HG02938 (cell line): Measurements from ENCODE around the gene ZNF550.

ENCODE experiments used
- ATAC-seq: cut with Tn5 transposase; IDR thresholded peaks from one replicate; pipeline ENCODE4 v1.9.1; 2021; ENCODE audit warnings: mild to moderate bottlenecking, moderate library complexity; ENCODE audit not compliant: unreplicated experiment

Gene ZNF550

DNA sequence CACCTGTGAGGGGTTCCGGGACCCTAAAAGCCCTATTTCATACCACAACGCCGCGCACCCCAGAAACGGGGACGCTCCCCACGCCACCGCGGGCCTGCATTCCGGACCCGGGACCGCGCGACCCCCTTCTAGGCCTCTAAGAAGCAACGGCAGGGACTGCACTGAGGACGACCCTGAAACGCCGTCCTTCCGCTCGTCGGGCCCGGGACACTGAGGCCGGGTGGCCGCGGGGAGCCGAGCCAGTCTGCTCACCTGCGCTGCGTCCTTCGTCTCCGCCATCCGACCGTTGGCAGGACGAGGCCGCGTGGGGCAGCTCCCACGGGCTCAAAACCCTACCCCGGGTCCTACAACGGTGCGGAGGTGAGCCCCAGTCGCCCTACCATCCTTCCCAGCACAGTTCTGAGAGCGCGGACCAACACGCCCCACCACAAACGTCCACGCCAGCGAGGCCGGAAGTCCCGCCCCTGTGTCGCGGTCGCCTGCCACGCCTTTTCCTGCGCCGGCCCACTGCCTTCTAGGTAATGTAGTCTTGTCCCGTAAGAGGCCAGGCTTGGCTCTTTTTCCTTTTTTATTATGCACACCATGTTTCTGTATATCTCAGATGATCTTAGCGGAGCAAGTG, at the start of gene ZNF550:
ZNF550 (minus strand) TSS at position 460 of the 622 bp plus-strand sequence; CDS start at position 279, 181 bp downstream.
- ATAC-seq = peak; percentile 93

- ATAC-seq = no peak
These were observed 47.3 kb upstream of the ZNF550 start for GRCh38 chr19:57606931-57607330.

DNA sequence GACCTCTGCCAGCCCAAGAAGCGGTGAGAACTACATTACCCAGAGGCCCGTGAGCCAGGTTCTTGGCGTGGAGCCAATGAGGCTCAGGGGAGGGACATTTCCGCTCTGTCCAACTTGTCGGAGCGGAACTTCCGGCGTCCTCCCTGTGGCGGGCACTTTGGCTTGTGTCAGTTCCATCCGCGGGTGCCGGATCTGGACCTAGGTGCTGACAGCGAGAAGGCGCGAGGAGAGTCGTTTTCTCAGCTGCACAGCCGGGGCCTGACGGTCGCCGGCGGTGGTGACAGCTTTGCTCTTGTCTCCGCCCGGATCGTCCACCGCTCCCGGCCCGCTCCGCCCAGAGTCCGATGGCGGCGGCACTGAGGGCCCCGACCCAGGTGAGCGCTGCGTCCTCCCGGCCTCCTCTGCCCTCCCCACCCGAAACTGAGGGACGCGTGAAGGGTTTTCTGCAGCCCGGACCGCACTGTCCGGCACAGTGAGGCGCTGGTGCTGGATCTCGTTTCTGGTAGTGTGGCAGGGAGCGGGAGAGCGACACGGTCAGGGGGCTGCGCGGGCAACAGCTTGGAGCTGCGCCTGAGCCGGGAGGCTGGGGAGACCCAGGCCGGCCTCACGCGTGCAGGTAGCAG, 40.2 kb upstream of the ZNF550 start, which contains the start of gene ZNF530:
ZNF530 (plus strand) TSS at position 125 of the 623 bp plus-strand sequence. CDS start 4,461 bp downstream, outside the sequence.
- ATAC-seq = peak; percentile 94

DNA sequence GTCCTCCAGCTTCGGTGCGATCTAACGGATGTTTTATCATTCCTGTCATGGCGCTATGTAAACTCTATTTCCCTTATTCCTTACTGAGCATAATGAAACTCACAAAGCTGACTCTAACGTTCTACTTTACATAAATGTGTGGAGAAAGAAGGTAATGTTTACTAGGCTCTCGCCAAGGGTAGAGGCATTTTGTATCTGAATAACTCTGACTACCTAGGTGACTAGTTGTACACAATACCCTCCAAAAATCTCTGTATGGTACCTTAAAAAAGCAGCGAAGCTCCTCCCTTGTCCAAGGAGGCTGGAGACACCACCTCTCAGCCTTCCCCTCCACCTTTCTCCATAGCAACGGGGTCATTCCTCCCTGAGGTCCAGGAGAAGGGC, 39.7 kb upstream of the ZNF550 start:
- no peak for ATAC-seq

DNA sequence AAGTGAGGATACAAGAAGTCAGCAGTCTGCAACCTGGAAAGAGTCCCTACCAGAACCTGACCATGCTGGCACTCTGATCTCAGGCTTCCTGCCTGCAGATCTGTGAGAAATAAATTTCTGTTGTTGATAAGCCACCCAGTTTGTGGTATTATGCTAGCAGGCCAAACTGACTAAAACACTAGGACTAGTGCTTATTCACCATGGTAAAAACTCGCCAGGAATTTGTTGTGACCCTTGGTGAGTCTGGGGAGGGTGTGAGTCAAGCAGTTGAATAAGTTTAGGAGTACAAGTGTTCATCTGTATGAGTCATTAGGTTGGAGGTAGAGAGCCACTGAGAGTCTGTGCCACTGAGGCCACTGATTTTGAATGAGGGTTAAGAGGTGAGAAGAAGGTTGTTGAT, 27.9 kb upstream of the ZNF550 start:
- ATAC-seq = no peak

- peak; percentile 72 for ATAC-seq
These were observed 24.1 kb upstream of the ZNF550 start, which contains the start of gene ZIK1 for GRCh38 chr19:57583521-57584416. Gene ZIK1 (plus strand): TSS chr19:57584145. CDS start chr19:57584357, 212 bp downstream.

GRCh38 chr19:57583104-57583520, 23.4 kb upstream of the ZNF550 start:
- no peak for ATAC-seq

DNA sequence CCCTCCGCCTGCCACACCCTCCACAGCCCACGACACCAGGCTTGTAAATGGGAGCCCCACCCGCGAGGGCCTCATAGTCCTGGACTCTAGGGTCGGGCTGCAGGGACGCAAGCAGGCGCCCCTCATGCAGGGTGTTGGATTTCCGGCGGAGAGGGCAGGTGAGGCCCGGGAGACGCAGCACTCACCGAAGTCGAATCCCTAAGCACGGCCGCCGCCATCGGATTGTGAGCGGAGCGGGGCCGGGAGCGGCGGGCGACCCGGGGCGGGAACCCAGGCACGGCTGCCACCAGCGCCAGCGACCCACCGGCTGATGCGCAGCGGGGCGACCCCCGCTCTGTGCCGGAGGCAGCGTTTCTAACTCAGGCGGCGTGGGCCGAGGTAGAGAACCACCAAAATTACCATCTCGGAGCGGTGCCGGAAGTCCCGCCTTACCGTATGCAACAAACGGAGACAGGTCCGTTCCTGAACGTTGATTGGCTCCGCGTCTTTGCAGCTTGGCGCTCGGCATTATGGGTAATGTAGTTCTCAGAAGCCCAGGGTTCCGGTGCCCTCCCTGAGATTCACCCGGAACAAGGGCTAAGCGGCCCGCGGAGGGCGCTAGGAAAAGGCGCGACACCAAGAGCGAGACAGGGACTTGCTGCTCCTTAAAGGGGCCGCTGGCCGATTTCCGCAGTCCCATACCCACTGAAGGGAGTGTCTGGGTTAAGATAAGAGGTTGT, 19.0 kb upstream of the ZNF550 start, which contains the start of gene ZNF416:
ZNF416 (minus strand) TSS at position 425 of the 719 bp plus-strand sequence; CDS start at position 218, 207 bp downstream.
- ATAC-seq = peak; percentile 89

DNA sequence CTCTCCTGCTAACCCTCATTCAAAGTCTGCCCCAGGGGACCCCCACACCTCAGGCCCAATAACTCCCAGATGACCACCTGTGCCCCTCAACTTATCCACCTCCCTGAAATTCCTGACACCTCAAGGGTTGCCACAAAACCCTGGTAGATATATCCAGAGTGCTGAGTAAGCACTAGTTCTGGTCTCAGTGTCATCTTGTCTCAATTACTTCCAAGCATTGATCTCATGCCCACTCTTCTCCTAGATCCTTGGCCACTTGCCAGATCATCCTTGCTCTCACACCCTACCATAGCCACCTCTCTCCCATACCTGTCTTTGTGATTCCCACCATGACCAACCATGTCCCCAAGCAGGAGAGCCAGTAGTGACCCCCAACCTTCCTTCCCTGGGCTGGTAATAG, 17.0 kb upstream of the ZNF550 start:
- no peak for ATAC-seq

DNA sequence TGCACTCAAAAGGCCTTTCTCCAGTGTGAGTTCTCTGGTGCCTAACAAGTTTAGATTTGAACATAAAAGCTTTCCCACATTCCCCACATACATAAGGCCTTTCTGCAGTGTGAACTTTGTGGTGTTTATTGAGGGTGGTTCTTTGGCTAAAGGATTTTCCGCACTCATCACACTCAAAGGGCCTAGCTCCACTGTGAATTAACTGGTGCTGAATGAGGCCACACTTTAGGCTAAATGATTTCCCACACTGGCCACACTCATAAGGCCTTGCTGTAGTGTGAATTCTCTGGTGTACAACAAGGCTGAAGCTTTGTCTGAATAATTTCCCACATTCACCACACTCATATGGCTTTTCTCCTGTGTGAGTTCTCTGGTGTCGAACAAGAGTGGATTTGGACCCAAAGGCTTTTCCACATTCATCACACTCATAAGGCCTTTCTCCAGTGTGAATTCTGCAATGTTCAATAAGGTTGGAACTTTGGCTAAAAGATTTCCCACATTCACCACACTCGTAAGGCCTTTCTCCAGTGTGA, 12.8 kb upstream of the ZNF550 start:
- ATAC-seq = no peak

- ATAC-seq = no peak
These were observed 11.0 kb upstream of the ZNF550 start for GRCh38 chr19:57570707-57571106.

GRCh38 chr19:57566396-57567265, 7.0 kb upstream of the ZNF550 start:
- no peak for ATAC-seq

DNA sequence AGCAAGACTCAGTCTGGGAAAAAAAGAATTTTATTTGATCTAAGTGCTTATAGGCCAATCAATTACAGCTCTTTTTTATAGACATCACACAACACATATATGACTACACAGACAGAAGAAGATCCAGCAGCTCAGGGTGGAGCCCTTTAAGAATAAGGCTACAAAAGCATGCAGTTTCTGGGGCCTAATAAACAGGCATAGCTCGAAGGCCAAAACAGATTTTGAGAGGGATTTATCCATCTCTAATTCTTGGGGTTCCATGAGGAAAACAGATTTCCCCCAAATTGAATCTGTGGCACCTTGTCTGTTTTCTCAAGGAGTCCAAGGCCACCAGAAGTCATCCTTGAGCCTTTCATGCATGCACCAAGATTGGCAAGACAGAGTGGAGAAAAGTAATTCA, 3.9 kb upstream of the ZNF550 start:
- no peak for ATAC-seq

GRCh38 chr19:57560049-57560491, 407 bp upstream of the ZNF550 start:
- ATAC-seq = no peak

DNA sequence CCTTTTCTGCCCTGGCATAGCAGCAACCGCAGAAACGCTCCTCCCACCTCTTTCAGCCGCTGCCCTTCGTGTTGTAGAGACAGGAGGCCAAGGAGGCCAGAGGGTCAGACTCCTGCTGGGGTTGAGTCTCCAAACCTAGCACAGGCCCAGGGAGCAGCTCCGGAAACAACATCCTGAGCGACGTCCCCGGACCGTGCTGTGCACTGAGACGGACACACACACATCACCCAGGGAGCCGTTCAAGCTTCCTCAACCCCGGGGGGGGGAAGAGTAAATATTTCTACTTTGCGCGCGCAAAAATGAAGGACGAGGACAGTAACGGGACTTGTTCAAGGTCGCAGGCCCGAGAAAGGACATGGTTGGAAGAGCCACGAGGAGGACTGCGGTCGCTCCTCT, 657 bp downstream of the ZNF550 start:
- no peak for ATAC-seq

DNA sequence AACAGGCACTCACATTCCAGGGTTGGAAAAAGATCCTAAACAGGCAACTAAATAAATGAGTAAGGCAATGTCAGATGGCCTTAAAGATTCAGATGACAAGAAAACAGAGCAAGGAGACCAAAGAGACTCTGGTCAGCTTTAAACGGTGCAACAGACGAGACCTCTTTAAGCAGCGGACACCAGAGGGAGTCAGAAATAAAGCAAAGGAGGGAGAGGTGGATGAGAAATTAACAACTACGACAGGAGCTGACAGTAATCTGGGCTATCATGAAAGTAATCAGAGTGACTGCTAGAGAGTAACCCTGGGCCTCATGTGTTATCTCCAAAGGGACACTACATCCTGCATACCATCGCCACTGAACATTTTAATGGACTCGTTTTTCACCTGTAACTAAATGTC, 1.1 kb downstream of the ZNF550 start:
- ATAC-seq = no peak

- no peak for ATAC-seq
These were observed 2.0 kb downstream of the ZNF550 start for GRCh38 chr19:57557659-57558058.

GRCh38 chr19:57552432-57552831, 7.2 kb downstream of the ZNF550 start:
- no peak for ATAC-seq

DNA sequence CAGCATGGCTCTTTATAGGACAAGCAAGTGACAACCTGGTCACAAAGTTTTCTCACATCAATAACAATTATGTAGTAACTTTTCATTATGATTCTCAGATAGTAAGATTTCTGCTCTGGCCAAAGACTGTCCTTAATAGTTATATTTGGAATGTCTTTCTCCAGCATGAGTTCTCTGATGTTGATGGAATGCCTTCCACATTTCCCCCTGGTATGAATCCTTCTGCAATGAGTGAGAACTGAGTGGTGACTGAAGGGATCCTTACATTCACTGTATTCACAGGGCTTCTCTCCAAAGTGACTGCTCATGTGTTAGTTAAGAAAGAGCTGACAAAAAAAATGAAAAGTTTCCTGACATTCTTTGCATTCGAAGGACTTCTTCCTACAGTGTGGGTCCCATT, 13.2 kb downstream of the ZNF550 start:
- no peak for ATAC-seq
